HepG2 (cell line): ENCODE results near the gene PRSS53. TPM values are rescaled to one million over a fixed set of nuclear protein-coding genes. Genes with fewer than 3 reads are reported as not detected.

Experiments used
- ATAC-seq: fragments of 200-7000 bp; cut with Tn5 transposase; 3 replicates; pipeline ENCODE4 v1.9.1; 2020; ENCODE audit warnings: mild to moderate bottlenecking, moderate library complexity
- BruUV-seq: library from RNA; stranded (reverse); fragments of 400-500 nt; replicated peaks from 2 replicates; lab custom pipeline; 2021; lab: Mats Ljungman, UMichigan
- CTCF ChIA-PET: fragments of 300-600 bp; formaldehyde crosslinking; extraction: SDS; loops from one replicate; lab custom pipeline; 2021; ENCODE audit warnings: low total read pairs, inconsistent platforms, low intra/inter-chr PET ratio; lab: Yijun Ruan, JAX
- POLR2A ChIA-PET: fragments of 350-600 bp; sonication (Branson Sonifier 250); formaldehyde crosslinking; loops from one replicate; lab custom pipeline; 2020; ENCODE audit warnings: antibody characterized with exemption, inconsistent platforms; lab: Yijun Ruan, JAX
- DNase-seq: peaks from one replicate; pipeline ENCODE4 v3.0.0-alpha.2; 2015; ENCODE audit warnings: low spot score
- FAIRE-seq: peaks from 3 replicates; lab custom pipeline; 2011; peaks lifted over from hg19 to GRCh38; lab: Jason Lieb, UNC
- H2AFZ ChIP-seq: one replicate; pipeline ENCODE4 v1.6.1; 2011; ENCODE audit warnings: low read length, inconsistent platforms
- H3K27ac ChIP-seq: fragments of 300-600 bp; 3 replicates; pipeline ENCODE4 v1.8.0; 2011; ENCODE audit warnings: mixed run types, mild to moderate bottlenecking, mixed read lengths, low read length, inconsistent platforms; ENCODE audit not compliant: insufficient read depth; ENCODE audit errors: extremely low read length
- H3K27me3 ChIP-seq, 2 experiments: fragments of 200-600 bp in 1 of 2; 2 replicates in 1 of 2; 3 replicates in 1 of 2; pipeline versions ENCODE4 v1.6.0 to v1.8.0; 2011; ENCODE audit warnings: low read length in 2 of 2, mild to moderate bottlenecking in 2 of 2, moderate library complexity in 2 of 2, inconsistent platforms in 1 of 2; ENCODE audit not compliant: insufficient read depth in 2 of 2, control insufficient read depth in 1 of 2
- H3K36me3 ChIP-seq, 2 experiments: fragments of 200-600 bp in 1 of 2; replicated peaks in 1 of 2; 2 replicates in 1 of 2; 3 replicates in 1 of 2; pipeline versions ENCODE4 v1.5.1 to v1.8.0; 2011; ENCODE audit warnings: low read length in 2 of 2, inconsistent platforms in 1 of 2; ENCODE audit not compliant: insufficient read depth in 2 of 2, control insufficient read depth in 1 of 2
- H3K4me1 ChIP-seq: 2 replicates; pipeline ENCODE4 v1.5.1; 2012; ENCODE audit warnings: low read length, inconsistent platforms; ENCODE audit not compliant: insufficient read depth
- H3K4me2 ChIP-seq: 2 replicates; pipeline ENCODE4 v1.6.0; 2011; ENCODE audit warnings: low read depth, low read length, inconsistent platforms
- H3K4me3 ChIP-seq, 3 experiments: fragments of 200-600 bp in 1 of 3; sonication (generic), shearing (Covaris generic) in 1 of 3; replicated peaks in 1 of 3; 2 replicates each; pipeline ENCODE4 v1.5.1; 2011 to 2016; ENCODE audit warnings: low read length in 3 of 3, inconsistent platforms in 2 of 3, low read depth in 2 of 3, mild to moderate bottlenecking in 2 of 3, control low read depth in 1 of 3, mixed read lengths in 1 of 3; ENCODE audit not compliant: insufficient read depth in 1 of 3
- H3K79me2 ChIP-seq: one replicate; pipeline ENCODE4 v1.6.1; 2011; ENCODE audit warnings: low read length, inconsistent platforms; ENCODE audit not compliant: insufficient read depth
- H3K9ac ChIP-seq: 2 replicates; pipeline ENCODE4 v1.6.0; 2011; ENCODE audit warnings: mild to moderate bottlenecking, low read depth, low read length, inconsistent platforms; ENCODE audit not compliant: insufficient read depth
- H3K9me3 ChIP-seq: 2 replicates; pipeline ENCODE4 v1.5.1; 2012; ENCODE audit warnings: mild to moderate bottlenecking, low read length
- H4K20me1 ChIP-seq: 2 replicates; pipeline ENCODE4 v1.6.0; 2011; ENCODE audit warnings: inconsistent platforms, mild to moderate bottlenecking, low read length, moderate library complexity; ENCODE audit not compliant: insufficient read depth
- ASH2L ChIP-seq: fragments of 300-600, 200-600 bp; sonication (generic); IDR thresholded peaks from 2 replicates; pipeline ENCODE4 v1.7.0; 2017; ENCODE audit warnings: low read depth, mild to moderate bottlenecking, moderate library complexity, mixed read lengths, low read length; ENCODE audit not compliant: insufficient read length
- EHMT2 ChIP-seq: fragments of 200-600 bp; sonication (generic); IDR thresholded peaks from 2 replicates; pipeline ENCODE4 v1.7.0; 2017; ENCODE audit warnings: antibody characterized with exemption, low read depth, low read length, borderline replicate concordance
- ELF3 ChIP-seq: IDR thresholded peaks from 2 replicates; pipeline ENCODE4 v1.6.1; 2016; ENCODE audit warnings: missing genetic modification reagents, missing compliant biosample characterization
- HNRNPK ChIP-seq: fragments of 200-400 bp; formaldehyde crosslinking; IDR thresholded peaks from 2 replicates; pipeline ENCODE4 v1.6.1; 2018; ENCODE audit warnings: low read length, low read depth, moderate library complexity, mild to moderate bottlenecking; ENCODE audit not compliant: poor library complexity, severe bottlenecking
- HNRNPUL1 ChIP-seq: fragments of 200-400 bp; formaldehyde crosslinking; IDR thresholded peaks from 2 replicates; pipeline ENCODE4 v1.6.1; 2017; ENCODE audit warnings: low read depth, mild to moderate bottlenecking, low read length, moderate library complexity
- LCORL ChIP-seq, 2 experiments: fragments of 450-650 bp in 1 of 2; sonication (generic) in 1 of 2; formaldehyde crosslinking in 1 of 2; IDR thresholded peaks; 2 replicates each; pipeline versions ENCODE4 v1.5.0 to v1.6.1; 2017 to 2020; ENCODE audit warnings: antibody characterized with exemption in 1 of 2, missing genetic modification reagents in 1 of 2
- SIX1 ChIP-seq: sonication (generic); formaldehyde crosslinking; IDR thresholded peaks from 2 replicates; pipeline ENCODE4 v1.4.0; 2020; ENCODE audit warnings: missing genetic modification reagents, borderline replicate concordance
- ZKSCAN1 ChIP-seq: fragments of 150-350 bp; IDR thresholded peaks from 2 replicates; pipeline ENCODE4 v1.6.1; 2014; ENCODE audit warnings: low read length
- ZNF101 ChIP-seq: sonication (generic); formaldehyde crosslinking; IDR thresholded peaks from 2 replicates; pipeline ENCODE4 v1.4.0; 2020; ENCODE audit warnings: mild to moderate bottlenecking, low read depth, missing genetic modification reagents, borderline replicate concordance
- ZNF264 ChIP-seq: sonication (generic); formaldehyde crosslinking; IDR thresholded peaks from 2 replicates; pipeline ENCODE4 v1.4.0; 2020; ENCODE audit warnings: missing genetic modification reagents
- ZNF343 ChIP-seq: sonication (generic); formaldehyde crosslinking; IDR thresholded peaks from 2 replicates; pipeline ENCODE4 v1.4.0; 2020; ENCODE audit warnings: mild to moderate bottlenecking, missing genetic modification reagents
- WGBS: methylation state at CpG from one replicate; pipeline ENCODE4 v1.1.6; 2017; ENCODE audit warnings: low lambda C conversion rate; 5-methylcytosine and 5-hydroxymethylcytosine counted together
- in situ Hi-C: cut with HindIII; loops from 2 replicates; pipeline ENCODE4 v1.10.0; 2017; ENCODE audit warnings: low pct_unique_long_range_greater_than_20kb; ENCODE audit not compliant: extremely low pct_ligation_motif_present
- intact Hi-C: fragments of 100-400 bp; cut with micrococcal nuclease; formaldehyde crosslinking; loops from one replicate; pipeline ENCODE4 v1.10.0; 2022; ENCODE audit not compliant: unreplicated experiment
- polyA plus RNA-seq, 8 experiments: library from polyadenylated mRNA; depleted of rRNA in 3 of 8; stranded (reverse) in 7 of 8; unstranded in 1 of 8; fragments of >200 nt; fragmentation: Illumina TruSeq in 4 of 8; extraction: Trizol in 4 of 8; gene quantifications; 2 replicates each; pipeline versions ENCODE4 v1.2.1 to v1.2.3, GENCODE V29; 2011 to 2016; ENCODE audit warnings: low read depth in 4 of 8, missing spikeins in 1 of 8, mixed read lengths in 1 of 8; ENCODE audit not compliant: insufficient read depth in 1 of 8
- total RNA-seq, 5 experiments: library from RNA; depleted of rRNA; stranded (reverse); fragments of >200 nt; fragmentation: Illumina TruSeq; extraction: Trizol; gene quantifications; 2 replicates each; pipeline ENCODE4 v1.2.3, GENCODE V29; 2016; ENCODE audit warnings: low read depth in 1 of 5
- TF ChIP-seq, protein P1 (sequence below): conservative IDR thresholded peaks from 2 replicates; pipeline ENCODE4 v1.6.1; 2018; ENCODE audit warnings: missing genetic modification reagents
- TF ChIP-seq, protein P2 (sequence below): sonication (generic); formaldehyde crosslinking; conservative IDR thresholded peaks from 2 replicates; pipeline ENCODE4 v1.4.0; 2020; ENCODE audit warnings: missing genetic modification reagents

Gene PRSS53
- total and polyA plus RNA-seq, 2 of the 13 experiments (the other 11 are each of a cell fraction or from before 2014, with no cell fraction given) = 2.2 to 7.4 TPM

DNA sequence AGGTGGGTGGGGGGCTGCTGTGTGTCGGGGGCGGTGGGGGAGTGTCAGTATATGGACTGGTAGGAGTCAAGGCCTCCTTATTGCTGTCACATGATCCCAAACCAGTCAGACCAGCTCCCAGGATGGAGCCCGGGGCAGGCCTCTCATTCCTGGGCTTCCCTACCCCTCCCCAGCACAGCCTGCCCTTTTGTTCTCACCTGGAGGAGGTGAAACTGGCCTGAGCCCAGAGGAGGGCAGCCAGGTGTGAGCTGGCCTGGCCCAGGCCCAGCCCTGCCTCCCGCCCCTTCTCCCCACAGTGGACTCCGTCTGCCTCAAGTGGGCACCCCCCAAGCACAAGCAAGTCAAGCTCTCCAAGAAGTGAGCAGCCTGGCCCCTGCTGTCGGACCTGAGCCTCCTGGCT lies 42.2 kb upstream of the PRSS53 start:
- no peak for TF ChIP-seq ASH2L
- no peak for TF ChIP-seq EHMT2
- TF ChIP-seq ZKSCAN1 = no peak
- TF ChIP-seq ZNF343 (CRISPR knock-in tag) = no peak
- TF ChIP-seq, protein P1, sequence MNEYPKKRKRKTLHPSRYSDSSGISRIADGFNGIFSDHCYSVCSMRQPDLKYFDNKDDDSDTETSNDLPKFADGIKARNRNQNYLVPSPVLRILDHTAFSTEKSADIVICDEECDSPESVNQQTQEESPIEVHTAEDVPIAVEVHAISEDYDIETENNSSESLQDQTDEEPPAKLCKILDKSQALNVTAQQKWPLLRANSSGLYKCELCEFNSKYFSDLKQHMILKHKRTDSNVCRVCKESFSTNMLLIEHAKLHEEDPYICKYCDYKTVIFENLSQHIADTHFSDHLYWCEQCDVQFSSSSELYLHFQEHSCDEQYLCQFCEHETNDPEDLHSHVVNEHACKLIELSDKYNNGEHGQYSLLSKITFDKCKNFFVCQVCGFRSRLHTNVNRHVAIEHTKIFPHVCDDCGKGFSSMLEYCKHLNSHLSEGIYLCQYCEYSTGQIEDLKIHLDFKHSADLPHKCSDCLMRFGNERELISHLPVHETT (CRISPR knock-in tag) = no peak
- TF ChIP-seq HNRNPUL1 = no peak
- TF ChIP-seq, protein P2, sequence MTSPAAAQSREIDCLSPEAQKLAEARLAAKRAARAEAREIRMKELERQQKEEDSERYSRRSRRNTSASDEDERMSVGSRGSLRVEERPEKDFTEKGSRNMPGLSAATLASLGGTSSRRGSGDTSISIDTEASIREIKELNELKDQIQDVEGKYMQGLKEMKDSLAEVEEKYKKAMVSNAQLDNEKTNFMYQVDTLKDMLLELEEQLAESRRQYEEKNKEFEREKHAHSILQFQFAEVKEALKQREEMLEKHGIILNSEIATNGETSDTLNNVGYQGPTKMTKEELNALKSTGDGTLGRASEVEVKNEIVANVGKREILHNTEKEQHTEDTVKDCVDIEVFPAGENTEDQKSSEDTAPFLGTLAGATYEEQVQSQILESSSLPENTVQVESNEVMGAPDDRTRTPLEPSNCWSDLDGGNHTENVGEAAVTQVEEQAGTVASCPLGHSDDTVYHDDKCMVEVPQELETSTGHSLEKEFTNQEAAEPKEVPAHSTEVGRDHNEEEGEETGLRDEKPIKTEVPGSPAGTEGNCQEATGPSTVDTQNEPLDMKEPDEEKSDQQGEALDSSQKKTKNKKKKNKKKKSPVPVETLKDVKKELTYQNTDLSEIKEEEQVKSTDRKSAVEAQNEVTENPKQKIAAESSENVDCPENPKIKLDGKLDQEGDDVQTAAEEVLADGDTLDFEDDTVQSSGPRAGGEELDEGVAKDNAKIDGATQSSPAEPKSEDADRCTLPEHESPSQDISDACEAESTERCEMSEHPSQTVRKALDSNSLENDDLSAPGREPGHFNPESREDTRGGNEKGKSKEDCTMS (CRISPR knock-in tag) = no peak
- no peak for TF ChIP-seq SIX1
- TF ChIP-seq HNRNPK = no peak
- TF ChIP-seq ZNF264 (CRISPR knock-in tag) = no peak
- no peak for TF ChIP-seq ELF3 (CRISPR knock-in tag)
- TF ChIP-seq LCORL (IDR thresholded peaks at IDR 0.05) = no peak
- TF ChIP-seq LCORL (CRISPR knock-in tag; IDR thresholded peaks at IDR 0.05) = no peak
- no peak for TF ChIP-seq ZNF101 (CRISPR knock-in tag)
- FAIRE-seq (no peak), DNase-seq (no peak), ATAC-seq (no peak)
- H3K27me3 ChIP-seq = peaks cover 2% of the 10 kb centered on the region in 2 experiments; a peak in 2 of 5 replicates
- peaks cover 17 to 18% of the 10 kb centered on the region in 2 experiments; a peak in 4 of 5 replicates for H3K36me3 ChIP-seq
- ChIA-PET POLR2A (interaction anchor here (4.2 kb wide), 1 partner anchor 13 kb away, joined by 17 read pairs; the partner anchor contains the start of gene KAT8), CTCF (no interaction called here)
- in situ Hi-C loops (no loop called here), intact Hi-C loops (no loop called here)
- H3K4me3 ChIP-seq = no peak overlapping the region
- H3K79me2 ChIP-seq = no peaks in the 10 kb centered on the region
- no peak overlapping the region for H3K27ac ChIP-seq
- no peak overlapping the region for H3K4me2 ChIP-seq
- 98% methylated on average over 4 of the region's 6 CpGs for WGBS
- no peak overlapping the region for H2AFZ ChIP-seq
- H3K9ac ChIP-seq = no peak overlapping the region
- BruUV-seq = no TSS peak
- peaks cover 23% of the 10 kb centered on the region for H3K4me1 ChIP-seq
- no peaks in the 10 kb centered on the region for H3K9me3 ChIP-seq
- H4K20me1 ChIP-seq = no peaks in the 10 kb centered on the region
